Measurements from ENCODE around the gene LPA. TPM values are rescaled to one million over a fixed set of nuclear protein-coding genes. Genes with fewer than 3 reads are reported as not detected.

Gene LPA
- total and polyA plus RNA-seq, 2 of the 13 experiments (the other 11 are each of a cell fraction or from before 2014, with no cell fraction given): not detected

- 0 out of 2 replicates have a peak, but pooled peaks have one; percentile 27 for TF ChIP-seq UBTF (CRISPR knock-in tag; IDR thresholded peaks at IDR 0.05)
- no peak for TF ChIP-seq SOX5 (CRISPR knock-in tag; IDR thresholded peaks at IDR 0.05; ENCODE audit: borderline replicate concordance)
- TF ChIP-seq NRL (CRISPR knock-in tag; IDR thresholded peaks at IDR 0.05; ENCODE audit: borderline replicate concordance): 0 out of 2 replicates have a peak, but pooled peaks have one; percentile 49
- TF ChIP-seq SP1 (IDR thresholded peaks at IDR 0.05): no peak
- no peak for TF ChIP-seq SP1 (CRISPR knock-in tag; IDR thresholded peaks at IDR 0.05)
- no peak for TF ChIP-seq HNF4G (IDR thresholded peaks at IDR 0.05; ENCODE audit: borderline replicate concordance, low read depth, low read length)
- TF ChIP-seq HNF4G (CRISPR knock-in tag; IDR thresholded peaks at IDR 0.05; ENCODE audit: borderline replicate concordance, low read depth): no peak
- TF ChIP-seq DPF2 (CRISPR knock-in tag; IDR thresholded peaks at IDR 0.05; ENCODE audit: borderline replicate concordance, low read depth): no peak
- TF ChIP-seq ZNF30 (CRISPR knock-in tag; IDR thresholded peaks at IDR 0.05): no peak
- no peak for TF ChIP-seq ZNF180 (CRISPR knock-in tag; IDR thresholded peaks at IDR 0.05; ENCODE audit: borderline replicate concordance, low read depth)
- no peak for TF ChIP-seq ZNF563 (CRISPR knock-in tag; IDR thresholded peaks at IDR 0.05)
- no peak for TF ChIP-seq ATF1 (CRISPR knock-in tag; IDR thresholded peaks at IDR 0.05)
- no peak for TF ChIP-seq ZNF362 (CRISPR knock-in tag; IDR thresholded peaks at IDR 0.05; ENCODE audit: borderline replicate concordance)
- no peak for TF ChIP-seq ZNF512B (CRISPR knock-in tag; IDR thresholded peaks at IDR 0.05; ENCODE audit: borderline replicate concordance)
- TF ChIP-seq, protein P1, sequence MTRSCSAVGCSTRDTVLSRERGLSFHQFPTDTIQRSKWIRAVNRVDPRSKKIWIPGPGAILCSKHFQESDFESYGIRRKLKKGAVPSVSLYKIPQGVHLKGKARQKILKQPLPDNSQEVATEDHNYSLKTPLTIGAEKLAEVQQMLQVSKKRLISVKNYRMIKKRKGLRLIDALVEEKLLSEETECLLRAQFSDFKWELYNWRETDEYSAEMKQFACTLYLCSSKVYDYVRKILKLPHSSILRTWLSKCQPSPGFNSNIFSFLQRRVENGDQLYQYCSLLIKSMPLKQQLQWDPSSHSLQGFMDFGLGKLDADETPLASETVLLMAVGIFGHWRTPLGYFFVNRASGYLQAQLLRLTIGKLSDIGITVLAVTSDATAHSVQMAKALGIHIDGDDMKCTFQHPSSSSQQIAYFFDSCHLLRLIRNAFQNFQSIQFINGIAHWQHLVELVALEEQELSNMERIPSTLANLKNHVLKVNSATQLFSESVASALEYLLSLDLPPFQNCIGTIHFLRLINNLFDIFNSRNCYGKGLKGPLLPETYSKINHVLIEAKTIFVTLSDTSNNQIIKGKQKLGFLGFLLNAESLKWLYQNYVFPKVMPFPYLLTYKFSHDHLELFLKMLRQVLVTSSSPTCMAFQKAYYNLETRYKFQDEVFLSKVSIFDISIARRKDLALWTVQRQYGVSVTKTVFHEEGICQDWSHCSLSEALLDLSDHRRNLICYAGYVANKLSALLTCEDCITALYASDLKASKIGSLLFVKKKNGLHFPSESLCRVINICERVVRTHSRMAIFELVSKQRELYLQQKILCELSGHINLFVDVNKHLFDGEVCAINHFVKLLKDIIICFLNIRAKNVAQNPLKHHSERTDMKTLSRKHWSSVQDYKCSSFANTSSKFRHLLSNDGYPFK (CRISPR knock-in tag; IDR thresholded peaks at IDR 0.05; ENCODE audit: borderline replicate concordance): no peak
- no peak for TF ChIP-seq ZBTB14 (CRISPR knock-in tag; IDR thresholded peaks at IDR 0.05)
- TF ChIP-seq TARDBP (CRISPR knock-in tag; IDR thresholded peaks at IDR 0.05): no peak
- TF ChIP-seq ZNF274 (CRISPR knock-in tag; IDR thresholded peaks at IDR 0.05): 0 out of 2 replicates have a peak, but pooled peaks have one; percentile 14
These were observed 3.8 kb upstream of the LPA start (continued) for GRCh38 chr6:160667639-160668481.
